ENCODE results near the gene EML5. TPM values are rescaled to one million over a fixed set of nuclear protein-coding genes. Genes with fewer than 3 reads are reported as not detected.
A peak's percentile ranks its signal among the peaks of the same experiment; 100 is the strongest.

EML5 gene
- total RNA-seq, 1 experiment from 2014 or later: 0.37 TPM

- intact Hi-C loops (cut with micrococcal nuclease): no loop called here
- no peaks in the 10 kb centered on the region for H3K27me3 Mint-ChIP-seq (ENCODE audit: insufficient read depth, unreplicated experiment)
- no peaks in the 10 kb centered on the region for H3K4me1 Mint-ChIP-seq (ENCODE audit: insufficient read depth, unreplicated experiment)
- no peaks in the 10 kb centered on the region for H3K9me3 Mint-ChIP-seq (ENCODE audit: unreplicated experiment)
- no peak for DNase-seq (ENCODE audit: unreplicated experiment)
- BruUV-seq (replicated peaks): no TSS peak
- no peak overlapping the region for H3K4me3 Mint-ChIP-seq (ENCODE audit: unreplicated experiment)
- ChIA-PET POLR2A (interaction anchor here (0.8 kb wide), 1 partner anchor 14 kb away, joined by 3 read pairs; no protein-coding TSS in a partner anchor), CTCF (no interaction called here)
- H3K27ac Mint-ChIP-seq (ENCODE audit: low read depth, unreplicated experiment): no peak overlapping the region
- TF ChIP-seq, protein P1, sequence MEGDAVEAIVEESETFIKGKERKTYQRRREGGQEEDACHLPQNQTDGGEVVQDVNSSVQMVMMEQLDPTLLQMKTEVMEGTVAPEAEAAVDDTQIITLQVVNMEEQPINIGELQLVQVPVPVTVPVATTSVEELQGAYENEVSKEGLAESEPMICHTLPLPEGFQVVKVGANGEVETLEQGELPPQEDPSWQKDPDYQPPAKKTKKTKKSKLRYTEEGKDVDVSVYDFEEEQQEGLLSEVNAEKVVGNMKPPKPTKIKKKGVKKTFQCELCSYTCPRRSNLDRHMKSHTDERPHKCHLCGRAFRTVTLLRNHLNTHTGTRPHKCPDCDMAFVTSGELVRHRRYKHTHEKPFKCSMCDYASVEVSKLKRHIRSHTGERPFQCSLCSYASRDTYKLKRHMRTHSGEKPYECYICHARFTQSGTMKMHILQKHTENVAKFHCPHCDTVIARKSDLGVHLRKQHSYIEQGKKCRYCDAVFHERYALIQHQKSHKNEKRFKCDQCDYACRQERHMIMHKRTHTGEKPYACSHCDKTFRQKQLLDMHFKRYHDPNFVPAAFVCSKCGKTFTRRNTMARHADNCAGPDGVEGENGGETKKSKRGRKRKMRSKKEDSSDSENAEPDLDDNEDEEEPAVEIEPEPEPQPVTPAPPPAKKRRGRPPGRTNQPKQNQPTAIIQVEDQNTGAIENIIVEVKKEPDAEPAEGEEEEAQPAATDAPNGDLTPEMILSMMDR (IDR thresholded peaks at IDR 0.05; ENCODE audit: unreplicated experiment): no peak
- H3K36me3 Mint-ChIP-seq (ENCODE audit: insufficient read depth, unreplicated experiment): peaks cover 22% of the 10 kb centered on the region
Measured at GRCh38 chr14:88621100-88621499, 171.7 kb downstream of the EML5 start.

GRCh38 chr14:88618476-88618875 is 174.3 kb downstream of the EML5 start:
- ChIA-PET CTCF (no interaction called here), POLR2A (interaction anchor here (0.7 kb wide), 1 partner anchor 100 kb away, joined by 3 read pairs; no protein-coding TSS in a partner anchor)
- Mint-ChIP-seq H3K27me3 (ENCODE audit: insufficient read depth, unreplicated experiment) (no peaks in the 10 kb centered on the region), H3K27ac (ENCODE audit: low read depth, unreplicated experiment) (no peak overlapping the region), H3K4me3 (ENCODE audit: unreplicated experiment) (no peak overlapping the region), H3K4me1 (ENCODE audit: insufficient read depth, unreplicated experiment) (peaks cover 3% of the 10 kb centered on the region), H3K9me3 (ENCODE audit: unreplicated experiment) (no peaks in the 10 kb centered on the region), H3K36me3 (ENCODE audit: insufficient read depth, unreplicated experiment) (peaks cover 31% of the 10 kb centered on the region)
- DNase-seq (ENCODE audit: unreplicated experiment): no peak
- intact Hi-C loops (cut with micrococcal nuclease): no loop called here
- BruUV-seq (replicated peaks): no TSS peak
- TF ChIP-seq, protein P1 (IDR thresholded peaks at IDR 0.05; ENCODE audit: unreplicated experiment): no peak

DNA sequence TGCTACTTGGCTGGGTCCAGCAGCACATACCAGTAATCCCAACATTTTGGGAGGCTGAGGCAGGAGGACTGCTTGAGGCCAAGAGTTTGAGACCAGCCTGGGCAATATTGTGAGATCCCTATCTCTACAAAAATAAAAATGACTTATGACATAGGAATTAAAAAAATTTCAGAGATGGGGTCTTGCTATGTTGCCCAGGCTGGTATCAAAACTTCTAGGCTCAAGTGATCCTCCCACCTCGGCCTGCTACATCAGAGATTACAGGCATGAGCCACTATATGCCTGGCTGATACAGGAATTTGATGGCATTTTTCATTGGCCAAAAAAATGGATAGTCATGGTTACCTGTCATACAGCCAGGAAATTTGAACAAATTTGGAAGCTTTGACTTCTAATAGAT is 175.3 kb downstream of the EML5 start:
- peaks cover 34% of the 10 kb centered on the region for H3K36me3 Mint-ChIP-seq (ENCODE audit: insufficient read depth, unreplicated experiment)
- no TSS peak for BruUV-seq (replicated peaks)
- H3K27ac Mint-ChIP-seq (ENCODE audit: low read depth, unreplicated experiment): no peak overlapping the region
- H3K4me1 Mint-ChIP-seq (ENCODE audit: insufficient read depth, unreplicated experiment): peaks cover 11% of the 10 kb centered on the region
- DNase-seq (ENCODE audit: unreplicated experiment): no peak
- TF ChIP-seq, protein P1 (IDR thresholded peaks at IDR 0.05; ENCODE audit: unreplicated experiment): no peak
- no peak overlapping the region for H3K4me3 Mint-ChIP-seq (ENCODE audit: unreplicated experiment)
- no peaks in the 10 kb centered on the region for H3K9me3 Mint-ChIP-seq (ENCODE audit: unreplicated experiment)
- H3K27me3 Mint-ChIP-seq (ENCODE audit: insufficient read depth, unreplicated experiment): no peaks in the 10 kb centered on the region
- CTCF ChIA-PET: interaction anchor here (0.6 kb wide), 1 partner anchor 102 kb away, joined by 4 read pairs; no protein-coding TSS in a partner anchor
- POLR2A ChIA-PET: no interaction called here
- intact Hi-C loops (cut with micrococcal nuclease): no loop called here

DNA sequence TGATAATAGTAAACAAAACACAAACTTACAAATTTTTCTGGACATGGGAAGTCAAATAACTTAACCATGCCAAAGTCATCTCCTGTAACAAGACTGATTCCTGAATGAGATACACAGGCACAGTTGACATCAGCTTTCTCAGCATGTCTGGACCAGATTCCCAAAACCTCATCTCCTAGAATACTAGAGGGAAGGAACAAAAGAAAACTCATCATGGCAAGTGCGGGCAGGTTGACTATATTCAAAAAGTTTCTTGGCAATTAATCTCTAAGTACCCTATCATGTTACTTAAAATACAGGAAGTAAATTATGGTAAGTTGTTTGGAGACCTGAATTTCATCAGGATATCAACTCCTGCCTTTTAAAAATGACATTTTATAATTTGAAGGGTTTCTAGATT is 176.1 kb downstream of the EML5 start:
- Mint-ChIP-seq H3K9me3 (ENCODE audit: unreplicated experiment) (no peaks in the 10 kb centered on the region), H3K4me1 (ENCODE audit: insufficient read depth, unreplicated experiment) (peaks cover 12% of the 10 kb centered on the region), H3K4me3 (ENCODE audit: unreplicated experiment) (no peak overlapping the region), H3K27ac (ENCODE audit: low read depth, unreplicated experiment) (peak overlapping the region; percentile 35), H3K27me3 (ENCODE audit: insufficient read depth, unreplicated experiment) (no peaks in the 10 kb centered on the region), H3K36me3 (ENCODE audit: insufficient read depth, unreplicated experiment) (peaks cover 41% of the 10 kb centered on the region)
- ChIA-PET CTCF (interaction anchor here (0.9 kb wide), 1 partner anchor 50 kb away, joined by 3 read pairs; no protein-coding TSS in a partner anchor), POLR2A (interaction anchor here (0.6 to 1.5 kb wide), 2 partner anchors 11 to 209 kb away, joined by 3 to 5 read pairs; no protein-coding TSS in a partner anchor)
- TF ChIP-seq, protein P1 (IDR thresholded peaks at IDR 0.05; ENCODE audit: unreplicated experiment): no peak
- DNase-seq (ENCODE audit: unreplicated experiment): peak; percentile 19
- BruUV-seq (replicated peaks): no TSS peak
- intact Hi-C loops (cut with micrococcal nuclease): no loop called here

All from MCF 10A (cell line).